Panc1 (cell line): ENCODE measurements around the gene LRMDA. TPM values are rescaled to one million over a fixed set of nuclear protein-coding genes. Genes with fewer than 3 reads are reported as not detected.

ENCODE experiments used
- ATAC-seq: fragments of 200-7000 bp; cut with Tn5 transposase; 2 replicates; pipeline ENCODE4 v1.9.1; 2020; ENCODE audit warnings: mild to moderate bottlenecking, moderate library complexity
- BruUV-seq: library from RNA; stranded (reverse); fragments of 400-500 nt; replicated peaks from 2 replicates; lab custom pipeline; 2021; lab: Mats Ljungman, UMichigan
- CTCF ChIA-PET: fragments of 300-600 bp; sonication (Branson Sonifier 250); formaldehyde crosslinking; loops from one replicate; lab custom pipeline; 2022; ENCODE audit warnings: antibody characterized with exemption; lab: Charles Lee
- POLR2A ChIA-PET: fragments of 300-600 bp; sonication (Branson Sonifier 250); formaldehyde crosslinking; loops from one replicate; lab custom pipeline; 2022; ENCODE audit warnings: antibody characterized with exemption; lab: Charles Lee
- DNase-seq: peaks from one replicate; pipeline ENCODE4 v3.0.0-alpha.2; 2010; ENCODE audit warnings: low read depth, low spot score
- H3K27ac ChIP-seq: 2 replicates; pipeline ENCODE4 v1.5.1; 2011; ENCODE audit warnings: mild to moderate bottlenecking, low read length, inconsistent platforms
- H3K27me3 ChIP-seq: fragments of 200-500 bp; sonication (Bioruptor generic); 2 replicates; pipeline ENCODE4 v1.6.0; 2014; ENCODE audit warnings: low read length, inconsistent platforms; ENCODE audit not compliant: control insufficient read depth, insufficient read depth
- H3K36me3 ChIP-seq: fragments of 200-500 bp; sonication (Bioruptor generic); 2 replicates; pipeline ENCODE4 v1.5.1; 2014; ENCODE audit warnings: inconsistent platforms, mild to moderate bottlenecking, low read length, moderate library complexity; ENCODE audit not compliant: control insufficient read depth, insufficient read depth
- H3K4me1 ChIP-seq: 2 replicates; pipeline ENCODE4 v1.5.1; 2011; ENCODE audit warnings: inconsistent platforms, mild to moderate bottlenecking, low read length, moderate library complexity; ENCODE audit not compliant: control insufficient read depth, insufficient read depth
- H3K4me3 ChIP-seq, 2 experiments: 2 replicates each; pipeline ENCODE4 v1.5.1; 2011 to 2012; ENCODE audit warnings: low read depth in 2 of 2, low read length in 2 of 2, mild to moderate bottlenecking in 2 of 2, inconsistent platforms in 1 of 2, moderate library complexity in 1 of 2
- H3K9me3 ChIP-seq: fragments of 200-500 bp; sonication (Bioruptor generic); 2 replicates; pipeline ENCODE4 v1.5.1; 2014; ENCODE audit warnings: low read depth, mild to moderate bottlenecking, inconsistent platforms, low read length, moderate library complexity; ENCODE audit not compliant: control insufficient read depth, insufficient read depth
- CTCF ChIP-seq: fragments of 450-650 bp; IDR thresholded peaks from 2 replicates; pipeline ENCODE4 v1.5.1; 2017; ENCODE audit warnings: mild to moderate bottlenecking
- POLR2AphosphoS5 ChIP-seq: IDR thresholded peaks from 2 replicates; pipeline ENCODE4 v1.6.1; 2012; ENCODE audit warnings: mild to moderate bottlenecking, low read depth, low read length, moderate library complexity
- REST ChIP-seq, 2 experiments: IDR thresholded peaks; 2 replicates each; pipeline ENCODE4 v1.6.1; 2011 to 2012; ENCODE audit warnings: low read depth in 2 of 2, control low read depth in 1 of 2, low read length in 1 of 2, mild to moderate bottlenecking in 1 of 2, moderate library complexity in 1 of 2; ENCODE audit not compliant: insufficient read depth in 1 of 2
- SIN3A ChIP-seq: IDR thresholded peaks from 2 replicates; pipeline ENCODE4 v1.6.1; 2012; ENCODE audit warnings: low read depth, mild to moderate bottlenecking, low read length, moderate library complexity, borderline replicate concordance; ENCODE audit not compliant: insufficient read depth
- TCF7L2 ChIP-seq: IDR thresholded peaks from 2 replicates; pipeline ENCODE4 v1.6.1; 2011; ENCODE audit warnings: mild to moderate bottlenecking, low read depth, low read length, inconsistent platforms
- in situ Hi-C: cut with HindIII; loops from 2 replicates; pipeline ENCODE4 v1.10.0; 2016; ENCODE audit warnings: low sequenced_read_pairs, low pct_unique_long_range_greater_than_20kb
- intact Hi-C: fragments of 100-400 bp; cut with micrococcal nuclease; formaldehyde crosslinking; loops from one replicate; pipeline ENCODE4 v1.10.0; 2022; ENCODE audit not compliant: unreplicated experiment
- total RNA-seq: library from RNA; stranded (reverse); gene quantifications from one replicate; pipeline ENCODE4 v1.2.1, GENCODE V29; 2021; ENCODE audit not compliant: unreplicated experiment

LRMDA gene
- total RNA-seq, 1 experiment from 2014 or later = 1.2 TPM

- no TSS peak for BruUV-seq
- TF ChIP-seq CTCF = no peak
- no peak for TF ChIP-seq POLR2AphosphoS5
- TF ChIP-seq REST (IDR thresholded peaks at IDR 0.05; ENCODE audit: insufficient read depth in 1 of 2, low read depth in 2 of 2, low read length in 1 of 2) = no peak
- no peak for TF ChIP-seq SIN3A
- no peak for TF ChIP-seq TCF7L2
Measured at GRCh38 chr10:75825661-75826060, 394.2 kb downstream of the LRMDA start.

GRCh38 chr10:75826846-75827245 is 395.4 kb downstream of the LRMDA start:
- in situ Hi-C loops = no loop called here
- ATAC-seq (no peak), DNase-seq (no peak)
- CTCF ChIA-PET = no interaction called here
- no peak overlapping the region for H3K27ac ChIP-seq
- H3K9me3 ChIP-seq = no peaks in the 10 kb centered on the region
- intact Hi-C loops = no loop called here
- H3K4me3 ChIP-seq = no peak overlapping the region
- BruUV-seq = no TSS peak
- H3K27me3 ChIP-seq = no peaks in the 10 kb centered on the region
- POLR2A ChIA-PET = no interaction called here
- TF ChIP-seq POLR2AphosphoS5 (no peak), TCF7L2 (no peak), SIN3A (no peak), REST (IDR thresholded peaks at IDR 0.05; ENCODE audit: insufficient read depth in 1 of 2, low read depth in 2 of 2, low read length in 1 of 2) (no peak), CTCF (no peak)
- no peaks in the 10 kb centered on the region for H3K36me3 ChIP-seq
- no peaks in the 10 kb centered on the region for H3K4me1 ChIP-seq

More at GRCh38 chr10:75825661-75826060, 394.2 kb downstream of the LRMDA start:
- Histone ChIP-seq H3K4me1 (no peaks in the 10 kb centered on the region), H3K9me3 (no peaks in the 10 kb centered on the region), H3K27me3 (no peaks in the 10 kb centered on the region), H3K27ac (no peak overlapping the region), H3K36me3 (no peaks in the 10 kb centered on the region), H3K4me3 (no peak overlapping the region)
- CTCF ChIA-PET = no interaction called here
- in situ Hi-C loops = no loop called here
- DNase-seq (no peak), ATAC-seq (no peak)
- intact Hi-C loops = no loop called here
- POLR2A ChIA-PET = no interaction called here
